HT1080 (cell line): Measurements from ENCODE around the gene SNAP29. TPM values are rescaled to one million over a fixed set of nuclear protein-coding genes. Genes with fewer than 3 reads are reported as not detected.
"Not testable (repeated sequence)": the region's sequence is repeated elsewhere in the genome, so short reads cannot be mapped to it uniquely, and the experiment has no call there.

Experiments used
- DNase-seq: peaks from one replicate; pipeline ENCODE4 v3.0.0-alpha.2; 2015; ENCODE audit warnings: low read depth
- polyA plus RNA-seq, 2 experiments: library from polyadenylated mRNA; depleted of rRNA; stranded (reverse); fragments of >200 nt; gene quantifications; 2 replicates each; pipeline ENCODE4 v1.2.3, GENCODE V29; 2015
- total RNA-seq: library from RNA; depleted of rRNA; stranded (reverse); fragments of >200 nt; shearing (Covaris generic); gene quantifications from 2 replicates; pipeline ENCODE4 v1.2.3, GENCODE V29; 2014; rRNA removed

The SNAP29 gene
- total RNA-seq = 11.2 and 12.0 TPM in 2 replicates
- 16.5 and 17.4 TPM in 2 replicates for polyA plus RNA-seq (2015; cell fraction: cytosol; rRNA removed)
- polyA plus RNA-seq (2015; cell fraction: nucleus; rRNA removed) = 7.0 and 7.4 TPM in 2 replicates

GRCh38 chr22:20858615-20859416 lies at the start of gene SNAP29, which contains the start of gene PI4KA:
Gene SNAP29 (plus strand): TSS chr22:20859007. CDS start chr22:20859111, 104 bp downstream.
Gene PI4KA (minus strand): TSS chr22:20858811. CDS start chr22:20858725, 86 bp downstream.
- DNase-seq = peak; percentile 96

DNA sequence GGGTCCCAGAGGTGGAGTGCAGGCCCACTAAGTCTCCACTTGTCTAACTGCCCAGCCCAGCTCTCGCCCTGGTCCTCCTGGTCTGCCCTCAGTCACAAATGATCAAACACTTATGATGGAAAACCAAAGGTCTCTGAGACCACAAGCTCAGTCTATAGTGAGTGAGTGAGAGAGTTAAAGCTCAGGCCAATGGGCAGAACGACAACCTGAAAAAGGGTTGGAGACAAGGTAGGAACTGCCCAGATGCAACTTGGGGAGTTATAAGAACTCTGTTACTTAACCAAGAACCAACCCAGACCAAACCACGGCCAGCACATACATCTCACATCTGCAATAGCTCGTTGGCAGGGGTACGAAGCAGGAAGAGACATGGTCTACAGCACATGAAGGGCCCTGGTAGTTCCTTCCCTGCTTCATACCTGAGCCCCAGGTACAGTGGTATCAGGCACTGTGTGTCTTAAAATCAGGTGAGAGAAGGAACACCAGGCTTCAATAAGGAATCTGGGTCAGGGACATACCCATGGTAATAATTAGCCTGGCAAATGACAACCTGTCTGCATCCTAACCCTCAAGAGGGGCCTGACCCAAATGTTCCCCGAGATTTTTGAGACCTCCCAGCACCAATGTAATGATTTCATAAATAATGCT lies 49.1 kb upstream of the SNAP29 start:
- no peak for DNase-seq

DNA sequence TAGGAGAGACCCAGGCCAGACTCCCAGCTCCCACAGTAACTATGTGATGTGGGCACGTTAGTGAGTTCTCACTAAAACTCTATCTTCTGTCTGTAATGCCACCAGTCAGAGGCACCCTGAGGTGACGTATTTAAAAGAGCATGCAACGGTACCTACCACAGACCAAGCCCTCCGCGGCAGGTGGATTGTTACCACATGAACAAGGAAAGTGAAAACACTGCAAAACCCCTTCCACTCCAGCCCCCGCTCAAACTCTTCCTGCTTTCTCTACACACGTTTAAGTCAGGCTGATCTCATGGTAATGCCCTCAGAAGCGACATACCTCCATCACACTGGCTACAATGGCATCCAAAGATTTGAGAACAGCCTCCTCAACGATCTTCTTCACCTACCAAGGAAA lies 48.2 kb upstream of the SNAP29 start:
- DNase-seq = no peak

- DNase-seq = no peak
Observed at GRCh38 chr22:20811171-20811570, 47.6 kb upstream of the SNAP29 start.

DNA sequence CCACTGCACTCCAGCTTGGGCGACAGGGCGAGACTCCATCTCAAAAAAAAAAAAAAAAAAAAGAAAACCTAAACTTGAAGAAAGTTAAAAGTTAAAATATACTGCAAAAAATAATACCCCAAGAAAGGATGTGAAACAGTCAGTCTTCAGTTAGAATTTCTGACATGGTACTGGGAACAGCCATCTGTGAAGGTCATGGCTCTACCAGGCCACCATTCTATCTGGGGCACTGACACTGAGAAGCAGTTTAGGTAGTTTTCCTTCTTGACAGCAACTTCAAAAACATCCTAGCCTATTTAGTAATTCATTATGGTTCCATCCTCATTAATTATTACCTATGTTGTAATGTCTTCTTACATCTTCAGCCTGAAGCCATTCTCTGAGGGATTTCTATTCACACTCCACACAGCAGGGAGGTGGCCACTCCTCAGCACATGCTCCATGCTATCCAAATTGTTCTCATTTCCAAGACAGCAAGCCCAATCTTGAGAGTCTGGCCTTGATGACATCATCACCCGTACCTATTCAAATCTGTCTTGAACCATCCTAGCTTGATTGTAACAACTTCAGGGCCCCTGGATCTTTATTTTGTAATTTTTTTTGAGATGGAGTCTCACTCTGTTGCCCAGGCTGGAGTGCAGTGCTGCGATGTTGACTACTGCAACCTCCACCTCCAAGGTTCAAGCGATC lies 46.7 kb upstream of the SNAP29 start:
- DNase-seq = no peak

DNA sequence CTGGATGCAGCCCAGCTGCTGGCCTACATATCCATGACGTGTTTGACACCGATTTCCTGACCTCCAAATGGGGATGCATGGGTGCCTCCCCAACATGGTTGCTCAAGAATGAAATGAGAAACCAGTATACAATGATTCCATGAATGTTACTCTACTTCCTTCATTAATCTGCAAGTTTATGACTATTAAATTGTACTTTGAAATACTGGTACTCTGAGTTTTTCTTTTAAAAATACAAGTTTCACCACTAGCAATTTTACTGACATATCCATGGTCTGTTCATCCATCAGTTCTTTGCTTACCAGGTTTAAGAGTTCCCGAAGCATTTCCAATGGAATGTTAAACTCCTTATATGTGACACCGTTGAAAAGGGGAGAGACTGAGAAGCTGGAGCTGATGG lies 45.8 kb upstream of the SNAP29 start:
- no peak for DNase-seq

- DNase-seq = no peak
Observed at GRCh38 chr22:20814221-20814808, 44.5 kb upstream of the SNAP29 start.

GRCh38 chr22:20815477-20816050 lies 43.2 kb upstream of the SNAP29 start:
- DNase-seq = no peak

- no peak for DNase-seq
Observed at GRCh38 chr22:20816559-20816958, 42.2 kb upstream of the SNAP29 start.

- DNase-seq = no peak
Observed at GRCh38 chr22:20818471-20818870, 40.3 kb upstream of the SNAP29 start.

GRCh38 chr22:20819471-20819870 lies 39.3 kb upstream of the SNAP29 start:
- no peak for DNase-seq

DNA sequence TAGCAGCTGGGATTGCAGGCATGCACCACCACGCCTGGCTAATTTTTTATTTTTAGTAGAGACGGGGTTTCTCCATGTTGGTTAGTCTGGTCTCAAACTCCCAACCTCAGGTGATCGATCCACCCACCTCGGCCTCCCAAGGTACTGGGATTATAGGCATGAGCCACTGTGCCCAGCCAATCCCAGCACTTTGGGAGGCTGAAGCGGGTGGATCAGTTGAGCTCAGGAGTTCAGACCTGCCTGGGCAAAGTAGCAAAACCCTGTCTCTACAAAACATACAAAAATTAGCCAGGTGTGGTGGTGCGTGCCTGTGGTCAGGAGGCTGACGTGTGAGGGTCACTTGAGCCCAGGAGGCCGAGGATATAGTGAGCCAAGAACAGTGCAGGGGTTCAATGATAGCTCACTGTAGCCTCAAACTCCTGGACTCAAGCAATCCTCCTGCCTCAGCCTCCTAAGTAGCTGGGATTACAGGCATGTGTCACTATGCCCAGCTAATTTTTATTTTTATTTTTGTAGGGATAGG lies 37.0 kb upstream of the SNAP29 start:
- not testable (repeated sequence) for DNase-seq

DNA sequence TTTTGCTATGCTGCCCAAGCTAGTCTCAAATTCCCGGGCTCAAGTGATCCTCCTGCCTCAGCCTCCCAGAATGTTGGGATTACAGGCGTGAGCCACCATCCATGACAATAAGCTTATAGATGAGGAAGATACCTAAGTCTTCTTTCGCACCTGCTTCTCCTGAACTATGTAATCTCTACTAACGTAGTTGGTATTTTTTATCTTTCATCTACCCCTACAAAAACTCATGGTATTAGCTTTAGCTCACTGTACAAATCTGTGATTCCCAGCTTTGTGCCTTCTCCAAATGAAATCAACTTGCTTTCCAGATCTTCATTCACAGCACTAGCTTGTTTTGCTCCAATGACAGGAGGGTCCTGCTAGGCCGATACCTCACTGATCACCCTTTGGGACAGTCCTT lies 36.6 kb upstream of the SNAP29 start:
- no peak for DNase-seq

DNA sequence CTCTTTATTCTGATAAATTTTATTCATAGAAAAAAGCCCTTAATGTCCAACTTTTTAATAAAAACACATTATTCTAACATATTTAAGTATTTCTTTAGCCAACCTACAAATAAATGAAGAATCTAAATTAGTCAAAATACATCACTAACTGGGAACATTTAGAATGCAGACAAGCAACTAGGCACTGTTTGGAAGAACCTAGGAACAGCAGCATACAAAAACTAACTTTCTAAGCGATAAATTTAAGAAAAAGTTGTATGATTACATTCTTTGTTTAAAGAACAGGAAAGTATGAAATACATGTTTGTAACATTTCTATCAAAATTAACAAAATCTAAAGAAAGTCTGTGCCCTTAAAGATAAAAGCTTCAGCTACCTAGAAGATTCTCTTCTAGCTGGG lies 35.5 kb upstream of the SNAP29 start:
- DNase-seq = no peak

- not testable (repeated sequence) for DNase-seq
Observed at GRCh38 chr22:20825216-20825615, 33.6 kb upstream of the SNAP29 start.

DNA sequence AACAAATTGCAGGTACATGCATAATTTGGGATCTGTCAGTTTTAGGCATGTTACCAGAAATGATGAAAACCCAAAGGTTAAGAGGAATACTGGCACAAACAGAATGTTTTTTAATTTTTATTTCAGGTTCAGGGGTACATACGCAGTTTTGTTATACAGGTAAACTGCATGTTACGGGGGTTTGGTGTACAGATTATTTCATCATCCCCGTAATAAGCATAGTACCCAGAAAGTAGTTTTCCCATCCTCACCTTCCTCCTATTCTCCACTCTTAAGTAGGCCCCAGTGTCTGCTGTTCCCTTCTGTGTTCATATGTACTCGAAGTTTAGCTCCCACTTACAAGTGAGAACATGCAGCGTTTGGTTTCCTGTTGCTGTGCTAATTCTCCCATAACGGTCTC lies 33.2 kb upstream of the SNAP29 start:
- DNase-seq = no peak

GRCh38 chr22:20826373-20827152 lies 32.2 kb upstream of the SNAP29 start:
- DNase-seq = not testable (repeated sequence)

- DNase-seq = no peak
Observed at GRCh38 chr22:20829491-20830134, 29.2 kb upstream of the SNAP29 start.

GRCh38 chr22:20833225-20833665 lies 25.6 kb upstream of the SNAP29 start:
- DNase-seq = no peak
